ENCODE data around the gene ZNF792.

DNA sequence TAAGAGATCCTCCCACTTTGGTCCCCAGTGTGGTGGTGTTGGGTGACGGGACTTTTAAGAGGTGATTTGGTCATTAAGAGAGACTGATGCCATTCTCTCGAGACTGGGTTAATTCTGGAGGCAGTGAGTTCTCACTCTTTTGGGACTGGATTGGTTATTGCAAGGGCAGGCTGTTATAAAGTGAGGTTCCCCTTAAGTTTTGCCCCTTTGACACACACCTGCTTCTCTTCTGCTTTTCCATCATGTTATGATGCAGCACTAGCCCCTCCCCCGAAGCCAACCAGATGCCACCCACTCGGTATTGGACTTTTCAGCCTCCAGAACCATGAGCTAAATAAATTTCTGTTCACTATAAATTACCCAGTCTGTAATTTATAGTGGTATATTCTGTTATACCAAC is 19.8 kb upstream of the ZNF792 start:
- TF ChIP-seq, protein P1, sequence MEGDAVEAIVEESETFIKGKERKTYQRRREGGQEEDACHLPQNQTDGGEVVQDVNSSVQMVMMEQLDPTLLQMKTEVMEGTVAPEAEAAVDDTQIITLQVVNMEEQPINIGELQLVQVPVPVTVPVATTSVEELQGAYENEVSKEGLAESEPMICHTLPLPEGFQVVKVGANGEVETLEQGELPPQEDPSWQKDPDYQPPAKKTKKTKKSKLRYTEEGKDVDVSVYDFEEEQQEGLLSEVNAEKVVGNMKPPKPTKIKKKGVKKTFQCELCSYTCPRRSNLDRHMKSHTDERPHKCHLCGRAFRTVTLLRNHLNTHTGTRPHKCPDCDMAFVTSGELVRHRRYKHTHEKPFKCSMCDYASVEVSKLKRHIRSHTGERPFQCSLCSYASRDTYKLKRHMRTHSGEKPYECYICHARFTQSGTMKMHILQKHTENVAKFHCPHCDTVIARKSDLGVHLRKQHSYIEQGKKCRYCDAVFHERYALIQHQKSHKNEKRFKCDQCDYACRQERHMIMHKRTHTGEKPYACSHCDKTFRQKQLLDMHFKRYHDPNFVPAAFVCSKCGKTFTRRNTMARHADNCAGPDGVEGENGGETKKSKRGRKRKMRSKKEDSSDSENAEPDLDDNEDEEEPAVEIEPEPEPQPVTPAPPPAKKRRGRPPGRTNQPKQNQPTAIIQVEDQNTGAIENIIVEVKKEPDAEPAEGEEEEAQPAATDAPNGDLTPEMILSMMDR (IDR thresholded peaks at IDR 0.05): no peak
- no peak for TF ChIP-seq POLR2A (IDR thresholded peaks at IDR 0.05)
